Measurements from ENCODE around the gene MLXIP.

- no peak for TF ChIP-seq FOSL1 (CRISPR knock-in tag; IDR thresholded peaks at IDR 0.05; ENCODE audit: borderline replicate concordance)
- TF ChIP-seq POLR2A (IDR thresholded peaks at IDR 0.05; ENCODE audit: insufficient read depth in 1 of 2, low read depth in 2 of 2, low read length in 2 of 2) = no peak
Observed at GRCh38 chr12:122160761-122161160, 82.2 kb downstream of the MLXIP start.
